HL-60 (cell line): Measurements from ENCODE around the gene DDX47.

Experiments
- DNase-seq, 2 experiments: peaks; one replicate each; pipeline ENCODE4 v3.0.0-alpha.2; 2010 to 2020; ENCODE audit warnings: low read depth in 1 of 2, low spot score in 1 of 2
- H3K27ac ChIP-seq: fragments of 250-450 bp; sonication (Bioruptor Pico); replicated peaks from 2 replicates; pipeline ENCODE4 v1.5.1; 2020; ENCODE audit warnings: mild to moderate bottlenecking, moderate library complexity
- H3K27me3 ChIP-seq: fragments of 250-450 bp; sonication (Bioruptor Pico); 2 replicates; pipeline ENCODE4 v1.5.1; 2021; ENCODE audit warnings: mild to moderate bottlenecking, moderate library complexity; ENCODE audit not compliant: insufficient read depth, poor library complexity, severe bottlenecking
- H3K4me3 ChIP-seq: replicated peaks from 2 replicates; pipeline ENCODE4 v1.5.1; 2011; ENCODE audit warnings: mild to moderate bottlenecking, control low read depth, low read length; ENCODE audit not compliant: insufficient read depth
- CTCF ChIP-seq: IDR thresholded peaks from one replicate; pipeline ENCODE4 v1.5.1; 2011; ENCODE audit warnings: low read length, control low read depth, inconsistent platforms; ENCODE audit not compliant: insufficient read depth
- GABPA ChIP-seq: IDR thresholded peaks from 2 replicates; pipeline ENCODE4 v1.6.1; 2012; ENCODE audit warnings: low read depth
- POLR2AphosphoS5 ChIP-seq: IDR thresholded peaks from 2 replicates; pipeline ENCODE4 v1.6.1; 2012; ENCODE audit warnings: low read depth
- REST ChIP-seq: IDR thresholded peaks from 2 replicates; pipeline ENCODE4 v1.6.1; 2012; ENCODE audit warnings: low read depth; ENCODE audit not compliant: insufficient replicate concordance
- SPI1 ChIP-seq: IDR thresholded peaks from 2 replicates; pipeline ENCODE4 v1.6.1; 2012; ENCODE audit warnings: low read depth, mild to moderate bottlenecking, borderline replicate concordance

DDX47 gene

GRCh38 chr12:12810553-12811021 is 2.6 kb upstream of the DDX47 start:
- no peaks in the 10 kb centered on the region for H3K27me3 ChIP-seq
- no peak overlapping the region for H3K4me3 ChIP-seq
- no peak for DNase-seq
- no peak for TF ChIP-seq POLR2AphosphoS5
- no peak for TF ChIP-seq REST
- TF ChIP-seq SPI1: no peak
- no peak for TF ChIP-seq GABPA
- TF ChIP-seq CTCF: no peak
- no peak overlapping the region for H3K27ac ChIP-seq

DNA sequence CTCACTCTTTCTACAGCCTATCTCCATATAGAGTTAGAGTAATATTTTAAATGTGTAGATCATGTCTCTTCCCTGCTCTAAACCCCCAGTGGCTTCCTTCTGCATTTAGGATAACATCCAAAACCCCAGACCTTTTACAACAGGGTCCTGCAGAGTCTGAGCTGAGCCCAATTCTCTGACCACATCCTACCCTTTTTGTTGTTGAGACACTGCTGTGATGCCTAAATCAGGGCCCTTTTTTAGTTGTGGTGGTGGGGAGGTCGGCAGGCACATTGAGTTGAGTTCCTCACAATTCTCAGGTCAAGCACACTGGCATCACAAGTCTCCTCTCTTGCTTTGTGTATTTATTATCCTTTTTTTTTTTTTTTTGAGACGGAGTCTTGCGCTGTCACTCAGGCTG is 1.8 kb upstream of the DDX47 start:
- H3K27me3 ChIP-seq: no peaks in the 10 kb centered on the region
- no peak for DNase-seq
- TF ChIP-seq SPI1 (no peak), POLR2AphosphoS5 (no peak), GABPA (no peak), REST (no peak), CTCF (no peak)
- no peak overlapping the region for H3K27ac ChIP-seq
- H3K4me3 ChIP-seq: no peak overlapping the region

GRCh38 chr12:12812174-12812573 is 972 bp upstream of the DDX47 start:
- DNase-seq: no peak
- Histone ChIP-seq H3K27me3 (no peaks in the 10 kb centered on the region), H3K27ac (no peak overlapping the region), H3K4me3 (no peak overlapping the region)
- TF ChIP-seq POLR2AphosphoS5 (no peak), SPI1 (no peak), REST (no peak), CTCF (no peak), GABPA (no peak)
